Measurements from ENCODE around the gene LIN37.
"Not testable (repeated sequence)": the region's sequence is repeated elsewhere in the genome, so short reads cannot be mapped to it uniquely, and the experiment has no call there.

Gene LIN37

GRCh38 chr19:35719402-35720162 lies 28.8 kb upstream of the LIN37 start:
- no peak for DNase-seq

- no peak for DNase-seq
These were observed 28.2 kb upstream of the LIN37 start for GRCh38 chr19:35720163-35720524.

DNA sequence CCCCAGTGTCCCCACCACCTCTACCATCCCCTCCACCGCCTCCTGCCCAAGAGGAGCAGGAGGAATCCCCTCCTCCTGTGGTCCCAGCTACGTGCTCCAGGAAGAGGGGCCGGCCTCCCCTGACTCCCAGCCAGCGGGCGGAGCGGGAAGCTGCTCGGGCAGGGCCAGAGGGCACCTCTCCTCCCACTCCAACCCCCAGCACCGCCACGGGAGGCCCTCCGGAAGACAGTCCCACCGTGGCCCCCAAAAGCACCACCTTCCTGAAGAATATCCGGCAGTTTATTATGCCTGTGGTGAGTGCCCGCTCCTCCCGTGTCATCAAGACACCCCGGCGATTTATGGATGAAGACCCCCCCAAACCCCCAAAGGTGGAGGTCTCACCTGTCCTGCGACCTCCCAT lies 27.7 kb upstream of the LIN37 start:
- DNase-seq = no peak

DNA sequence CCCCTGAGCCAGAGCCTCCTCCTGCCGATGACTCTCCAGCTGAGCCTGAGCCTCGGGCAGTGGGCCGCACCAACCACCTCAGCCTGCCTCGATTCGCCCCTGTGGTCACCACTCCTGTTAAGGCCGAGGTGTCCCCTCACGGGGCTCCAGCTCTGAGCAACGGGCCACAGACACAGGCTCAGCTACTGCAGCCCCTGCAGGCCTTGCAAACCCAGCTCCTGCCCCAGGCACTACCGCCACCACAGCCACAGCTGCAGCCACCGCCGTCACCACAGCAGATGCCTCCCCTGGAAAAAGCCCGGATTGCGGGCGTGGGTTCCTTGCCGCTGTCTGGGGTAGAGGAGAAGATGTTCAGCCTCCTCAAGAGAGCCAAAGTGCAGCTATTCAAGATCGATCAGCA lies 27.0 kb upstream of the LIN37 start:
- DNase-seq = no peak

DNA sequence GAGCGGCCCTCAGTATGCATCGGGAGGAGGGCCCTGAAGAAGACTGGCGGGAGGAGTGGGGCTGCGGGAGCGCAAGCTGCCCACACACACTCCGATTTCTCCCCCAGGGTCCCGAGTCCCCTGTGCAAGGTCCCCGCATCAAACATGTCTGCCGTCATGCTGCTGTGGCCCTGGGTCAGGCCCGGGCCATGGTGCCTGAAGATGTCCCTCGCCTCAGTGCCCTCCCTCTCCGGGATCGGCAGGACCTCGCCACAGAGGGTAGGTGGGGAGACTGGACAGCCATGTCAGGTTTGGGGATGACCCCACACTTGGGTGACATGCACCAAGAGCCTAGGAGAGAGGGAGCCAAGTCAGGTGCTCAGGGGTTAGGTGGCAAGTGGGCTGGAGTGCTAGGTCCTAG lies 25.9 kb upstream of the LIN37 start:
- no peak for DNase-seq

DNA sequence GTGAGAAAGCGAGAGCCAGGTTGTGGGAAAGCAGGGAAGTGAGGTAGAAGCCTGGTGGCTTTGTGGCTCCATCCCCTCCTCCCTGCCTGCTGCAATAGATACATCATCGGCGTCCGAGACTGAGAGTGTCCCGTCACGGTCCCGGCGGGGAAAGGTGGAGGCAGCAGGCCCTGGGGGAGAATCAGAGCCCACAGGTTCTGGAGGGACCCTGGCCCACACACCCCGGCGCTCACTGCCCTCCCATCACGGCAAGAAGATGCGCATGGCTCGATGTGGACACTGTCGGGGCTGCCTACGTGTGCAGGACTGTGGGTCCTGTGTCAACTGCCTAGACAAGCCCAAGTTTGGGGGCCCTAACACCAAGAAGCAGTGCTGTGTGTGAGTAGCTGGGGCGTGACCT lies 25.5 kb upstream of the LIN37 start:
- DNase-seq = no peak

DNA sequence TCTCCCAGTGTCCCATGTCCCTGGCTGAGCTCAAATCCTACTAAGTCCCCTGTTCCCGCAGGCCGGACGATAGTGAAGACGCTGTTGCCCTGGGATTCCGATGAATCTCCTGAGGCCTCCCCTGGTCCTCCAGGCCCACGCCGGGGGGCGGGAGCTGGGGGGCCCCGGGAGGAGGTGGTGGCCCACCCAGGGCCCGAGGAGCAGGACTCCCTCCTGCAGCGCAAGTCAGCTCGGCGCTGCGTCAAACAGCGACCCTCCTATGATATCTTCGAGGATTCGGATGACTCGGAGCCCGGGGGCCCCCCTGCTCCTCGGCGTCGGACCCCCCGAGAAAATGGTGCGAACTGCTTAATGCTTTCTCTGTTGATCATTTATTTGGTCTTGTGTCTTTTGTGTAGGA lies 24.7 kb upstream of the LIN37 start:
- DNase-seq = no peak

DNA sequence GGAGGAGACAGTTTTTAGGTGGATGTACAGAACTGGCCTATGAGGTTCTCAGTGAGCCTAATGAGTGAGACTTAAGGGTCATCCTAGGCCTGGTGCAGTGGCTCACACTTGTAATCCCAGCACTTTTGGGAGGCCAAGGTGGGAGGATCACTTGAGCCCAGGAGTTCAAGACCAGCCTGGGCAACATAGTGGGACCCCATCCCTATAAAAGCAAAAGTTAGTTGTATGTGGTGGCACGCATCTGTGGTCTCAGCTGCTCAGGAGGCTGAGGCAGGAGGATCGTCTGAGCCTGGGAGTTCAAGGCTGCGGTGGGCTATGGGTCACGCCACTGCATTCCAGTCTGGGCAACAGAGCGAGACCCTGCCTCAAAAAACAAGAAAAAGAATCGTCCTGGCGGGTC lies 24.2 kb upstream of the LIN37 start:
- DNase-seq = not testable (repeated sequence)

GRCh38 chr19:35724560-35724959 lies 23.8 kb upstream of the LIN37 start:
- no peak for DNase-seq

DNA sequence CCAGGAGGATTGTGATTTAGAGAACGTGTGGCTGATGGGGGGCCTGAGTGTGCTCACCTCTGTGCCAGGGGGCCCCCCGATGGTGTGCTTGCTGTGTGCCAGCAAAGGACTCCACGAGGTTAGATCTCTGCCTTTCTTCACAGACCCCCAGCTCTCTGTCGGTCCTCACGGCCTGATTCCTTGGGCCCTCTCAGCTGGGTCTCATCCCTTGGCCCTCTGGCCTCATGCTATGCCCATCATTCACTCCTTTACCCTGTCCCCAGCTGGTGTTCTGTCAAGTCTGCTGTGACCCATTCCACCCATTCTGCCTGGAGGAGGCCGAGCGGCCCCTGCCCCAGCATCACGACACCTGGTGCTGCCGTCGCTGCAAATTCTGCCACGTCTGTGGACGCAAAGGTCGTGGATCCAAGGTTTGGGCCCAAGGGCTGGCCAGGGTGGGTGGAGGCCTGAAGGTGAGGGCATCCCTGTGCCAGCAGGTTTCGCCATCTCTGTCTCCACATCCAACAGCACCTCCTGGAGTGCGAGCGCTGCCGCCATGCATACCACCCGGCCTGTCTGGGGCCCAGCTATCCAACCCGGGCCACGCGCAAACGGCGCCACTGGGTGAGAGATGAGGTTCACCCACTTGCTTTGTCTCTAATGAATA lies 23.0 kb upstream of the LIN37 start:
- no peak for DNase-seq

DNA sequence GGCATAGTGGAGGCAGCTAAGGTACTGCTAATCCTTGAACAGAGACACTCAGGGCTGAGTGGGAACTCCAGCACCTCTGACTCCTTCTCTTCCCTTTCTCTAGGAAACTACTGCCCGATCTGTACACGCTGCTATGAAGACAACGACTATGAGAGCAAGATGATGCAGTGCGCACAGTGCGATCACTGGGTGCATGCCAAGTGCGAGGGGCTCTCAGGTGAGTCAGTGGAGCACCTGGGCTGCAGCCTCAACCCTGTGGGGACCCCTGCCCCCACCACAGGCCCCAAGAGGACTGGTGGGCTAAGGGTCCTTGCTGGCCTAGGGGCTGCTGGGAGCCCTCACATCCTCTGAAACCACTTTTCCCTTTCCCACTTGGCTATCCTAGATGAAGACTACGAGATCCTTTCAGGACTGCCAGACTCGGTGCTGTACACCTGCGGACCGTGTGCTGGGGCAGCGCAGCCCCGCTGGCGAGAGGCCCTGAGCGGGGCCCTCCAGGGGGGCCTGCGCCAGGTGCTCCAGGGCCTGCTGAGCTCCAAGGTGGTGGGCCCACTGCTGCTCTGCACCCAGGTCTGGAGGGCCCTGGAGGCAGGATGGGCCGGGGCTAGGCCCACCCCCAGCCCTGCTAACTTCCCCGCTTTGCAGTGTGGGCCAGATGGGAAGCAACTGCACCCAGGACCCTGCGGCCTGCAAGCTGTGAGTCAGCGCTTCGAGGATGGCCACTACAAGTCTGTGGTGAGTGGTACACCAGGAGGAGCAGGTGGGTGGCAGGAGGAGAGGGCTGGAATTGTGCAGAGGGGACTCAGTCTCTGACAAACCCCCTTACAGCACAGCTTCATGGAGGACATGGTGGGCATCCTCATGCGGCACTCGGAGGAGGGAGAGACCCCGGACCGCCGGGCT lies 21.1 kb upstream of the LIN37 start:
- no peak for DNase-seq

- no peak for DNase-seq
These were observed 20.2 kb upstream of the LIN37 start for GRCh38 chr19:35727956-35728706.

- no peak for DNase-seq
These were observed 19.4 kb upstream of the LIN37 start for GRCh38 chr19:35729021-35729420.

GRCh38 chr19:35729763-35730162 lies 18.6 kb upstream of the LIN37 start:
- DNase-seq = no peak

DNA sequence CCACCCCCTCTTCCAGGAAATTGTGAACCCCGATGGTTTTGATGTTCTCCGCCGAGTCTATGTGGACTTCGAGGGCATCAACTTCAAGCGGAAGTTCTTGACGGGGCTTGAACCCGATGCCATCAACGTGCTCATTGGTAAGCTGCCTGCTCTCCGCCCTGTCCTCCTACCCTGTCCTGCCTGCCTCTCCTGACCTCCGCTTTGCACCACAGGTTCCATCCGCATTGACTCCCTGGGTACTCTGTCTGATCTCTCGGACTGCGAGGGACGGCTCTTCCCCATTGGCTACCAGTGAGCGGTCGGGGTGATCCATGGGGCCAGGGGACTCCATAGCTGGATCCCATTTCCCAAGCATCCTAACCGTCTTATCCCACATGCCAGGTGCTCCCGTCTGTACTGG lies 18.1 kb upstream of the LIN37 start:
- DNase-seq = no peak

- no peak for DNase-seq
These were observed 17.0 kb upstream of the LIN37 start for GRCh38 chr19:35731353-35731752.

DNA sequence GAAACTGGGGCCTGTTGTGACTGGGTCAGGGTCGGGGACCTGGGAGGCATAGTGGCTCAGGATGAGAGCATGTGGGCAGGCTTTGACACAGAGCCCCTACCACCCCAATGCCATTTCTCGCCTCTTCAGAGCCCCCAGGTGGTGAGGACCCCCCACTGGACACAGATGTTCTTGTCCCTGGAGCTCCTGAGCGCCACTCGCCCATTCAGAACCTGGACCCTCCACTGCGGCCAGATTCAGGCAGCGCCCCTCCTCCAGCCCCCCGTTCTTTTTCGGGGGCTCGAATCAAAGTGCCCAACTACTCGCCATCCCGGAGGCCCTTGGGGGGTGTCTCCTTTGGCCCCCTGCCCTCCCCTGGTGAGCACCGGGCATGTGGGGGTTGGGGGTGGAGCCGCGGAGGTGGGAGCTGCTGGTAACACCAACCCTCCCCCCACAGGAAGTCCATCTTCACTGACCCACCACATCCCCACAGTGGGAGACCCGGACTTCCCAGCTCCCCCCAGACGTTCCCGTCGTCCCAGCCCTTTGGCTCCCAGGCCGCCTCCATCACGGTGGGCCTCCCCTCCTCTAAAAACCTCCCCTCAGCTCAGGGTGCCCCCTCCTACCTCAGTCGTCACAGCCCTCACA lies 16.5 kb upstream of the LIN37 start:
- no peak for DNase-seq

DNA sequence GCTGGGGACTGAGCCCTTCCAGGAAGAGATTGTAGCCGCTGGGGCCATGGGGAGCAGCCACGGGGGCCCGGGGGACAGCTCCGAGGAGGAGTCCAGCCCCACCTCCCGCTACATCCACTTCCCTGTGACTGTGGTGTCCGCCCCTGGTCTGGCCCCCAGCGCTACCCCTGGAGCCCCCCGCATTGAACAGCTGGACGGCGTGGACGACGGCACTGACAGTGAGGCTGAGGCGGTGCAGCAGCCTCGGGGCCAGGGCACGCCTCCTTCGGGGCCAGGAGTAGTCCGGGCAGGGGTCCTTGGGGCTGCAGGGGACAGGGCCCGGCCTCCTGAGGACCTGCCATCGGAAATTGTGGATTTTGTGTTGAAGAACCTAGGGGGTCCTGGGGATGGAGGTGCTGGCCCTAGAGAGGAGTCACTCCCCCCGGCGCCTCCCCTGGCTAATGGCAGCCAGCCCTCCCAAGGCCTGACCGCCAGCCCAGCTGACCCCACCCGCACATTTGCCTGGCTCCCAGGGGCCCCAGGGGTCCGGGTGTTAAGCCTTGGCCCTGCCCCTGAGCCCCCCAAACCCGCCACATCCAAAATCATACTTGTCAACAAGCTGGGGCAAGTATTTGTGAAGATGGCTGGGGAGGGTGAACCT lies 15.7 kb upstream of the LIN37 start:
- DNase-seq = no peak

DNA sequence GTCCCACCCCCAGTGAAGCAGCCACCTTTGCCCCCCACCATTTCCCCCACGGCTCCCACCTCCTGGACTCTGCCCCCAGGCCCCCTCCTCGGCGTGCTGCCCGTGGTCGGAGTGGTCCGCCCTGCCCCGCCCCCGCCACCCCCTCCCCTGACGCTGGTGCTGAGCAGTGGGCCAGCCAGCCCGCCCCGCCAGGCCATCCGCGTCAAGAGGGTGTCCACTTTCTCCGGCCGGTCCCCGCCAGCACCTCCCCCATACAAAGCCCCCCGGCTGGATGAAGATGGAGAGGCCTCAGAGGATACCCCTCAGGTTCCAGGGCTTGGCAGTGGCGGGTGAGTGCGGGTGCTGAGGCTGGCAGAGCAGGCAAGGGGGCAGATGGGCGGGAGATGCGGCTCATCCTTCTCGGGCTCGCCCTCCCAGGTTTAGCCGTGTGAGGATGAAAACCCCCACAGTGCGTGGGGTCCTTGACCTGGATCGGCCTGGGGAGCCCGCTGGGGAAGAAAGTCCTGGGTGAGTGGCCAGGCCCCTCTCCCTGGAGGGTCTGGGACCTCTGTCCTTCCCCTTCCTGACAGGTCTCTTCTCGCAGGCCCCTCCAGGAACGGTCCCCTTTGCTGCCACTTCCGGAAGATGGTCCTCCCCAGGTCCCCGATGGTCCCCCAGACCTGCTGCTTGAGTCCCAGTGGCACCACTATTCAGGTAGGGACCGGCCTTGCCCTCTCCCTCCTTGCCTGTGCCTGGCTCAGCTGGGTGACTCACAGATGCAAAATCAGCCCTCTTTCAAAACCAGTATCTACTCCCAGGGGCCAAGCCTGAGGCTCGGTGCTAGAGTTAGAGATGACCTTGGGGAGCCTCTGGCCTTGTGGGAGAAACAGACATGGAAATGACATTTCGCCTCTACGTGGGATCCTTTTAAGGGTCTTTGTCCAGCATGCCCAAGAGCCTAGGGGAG lies 14.9 kb upstream of the LIN37 start:
- no peak for DNase-seq

- DNase-seq = no peak
These were observed 14.1 kb upstream of the LIN37 start for GRCh38 chr19:35734273-35734672.

DNA sequence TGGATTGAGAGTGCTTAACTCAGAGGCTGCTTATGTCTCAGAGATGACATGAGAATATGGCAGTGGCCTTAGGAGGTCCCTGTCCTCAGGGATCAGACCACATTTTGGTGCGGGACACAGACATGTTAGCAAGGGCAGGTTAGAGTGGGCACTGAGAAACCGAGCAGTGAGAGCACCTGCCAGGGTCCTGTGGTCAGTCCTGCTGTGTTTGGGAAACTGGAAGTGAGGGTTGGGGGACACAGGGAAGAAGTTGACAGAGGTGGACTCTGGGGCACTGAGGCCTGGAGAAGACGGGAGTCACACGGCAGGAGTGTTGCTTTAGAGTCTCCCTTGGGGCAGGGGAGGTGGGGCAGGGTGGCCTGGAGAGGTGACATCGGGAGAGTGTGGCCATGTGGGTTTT lies 13.5 kb upstream of the LIN37 start:
- DNase-seq = no peak
